HCT116 (cell line): ENCODE data around the gene CPNE5. TPM values are rescaled to one million over a fixed set of nuclear protein-coding genes. Genes with fewer than 3 reads are reported as not detected.

Experiments used
- ATAC-seq: fragments of 200-7000 bp; cut with Tn5 transposase; 2 replicates; pipeline ENCODE4 v1.9.1; 2020; ENCODE audit warnings: mild to moderate bottlenecking, moderate library complexity
- BruUV-seq: library from RNA; stranded (reverse); fragments of 400-500 nt; replicated peaks from 2 replicates; lab custom pipeline; 2021; lab: Mats Ljungman, UMichigan
- CTCF ChIA-PET: fragments of 300-600 bp; sonication (Branson Sonifier 250); formaldehyde crosslinking; loops from one replicate; lab custom pipeline; 2021; ENCODE audit warnings: antibody characterized with exemption; lab: Charles Lee
- POLR2A ChIA-PET: fragments of 300-600, 350-600 bp; sonication (Branson Sonifier 250); formaldehyde crosslinking; loops from one replicate; lab custom pipeline; 2021; ENCODE audit warnings: antibody characterized with exemption; lab: Charles Lee
- RAD21 ChIA-PET, 2 experiments: fragments of 300-600 bp; sonication (Branson Sonifier 250); formaldehyde crosslinking; loops; one replicate each; lab custom pipeline; 2023; ENCODE audit warnings: low total read pairs in 2 of 2; ENCODE audit not compliant: uncharacterized antibody in 2 of 2, unreplicated experiment in 2 of 2, low non-redundant PET in 1 of 2; lab: Charles Lee
- DNase-seq: peaks from one replicate; pipeline ENCODE4 v3.0.0-alpha.2; 2010; ENCODE audit warnings: low read depth, low spot score
- H2AFZ ChIP-seq: fragments of 200-600 bp; shearing (Covaris generic), sonication (generic); 2 replicates; pipeline ENCODE4 v1.6.1; 2017; ENCODE audit warnings: low read depth, mixed run types, mixed read lengths, antibody characterized with exemption, low read length; ENCODE audit not compliant: poor library complexity, severe bottlenecking
- H3K27ac ChIP-seq: 2 replicates; pipeline ENCODE4 v1.5.1; 2012; ENCODE audit warnings: low read depth, low read length
- H3K27me3 ChIP-seq: fragments of 200-600 bp; sonication (generic); 2 replicates; pipeline ENCODE4 v1.6.1; 2016; ENCODE audit warnings: mixed run types, low read length, mixed read lengths; ENCODE audit not compliant: insufficient read depth
- H3K36me3 ChIP-seq, 2 experiments: fragments of 200-500 bp in 1 of 2; fragments of 200-600 bp in 1 of 2; sonication (Bioruptor generic) in 1 of 2; sonication (generic) in 1 of 2; 2 replicates each; pipeline versions ENCODE4 v1.5.1 to v1.6.1; 2014 to 2016; ENCODE audit warnings: low read length in 2 of 2, inconsistent platforms in 1 of 2, mixed read lengths in 1 of 2, mixed run types in 1 of 2; ENCODE audit not compliant: insufficient read depth in 2 of 2, control insufficient read depth in 1 of 2
- H3K4me1 ChIP-seq, 2 experiments: fragments of 200-600 bp in 1 of 2; sonication (generic) in 1 of 2; 2 replicates each; pipeline versions ENCODE4 v1.5.1 to v1.6.1; 2012 to 2017; ENCODE audit warnings: low read length in 2 of 2, inconsistent platforms in 1 of 2, mild to moderate bottlenecking in 1 of 2, mixed read lengths in 1 of 2, mixed run types in 1 of 2, moderate library complexity in 1 of 2; ENCODE audit not compliant: insufficient read depth in 2 of 2, control insufficient read depth in 1 of 2
- H3K4me2 ChIP-seq: fragments of 200-600 bp; sonication (generic); 2 replicates; pipeline ENCODE4 v1.6.1; 2017; ENCODE audit warnings: mixed run types, low read length, mixed read lengths
- H3K4me3 ChIP-seq, 2 experiments: fragments of 200-600 bp in 1 of 2; sonication (generic) in 1 of 2; replicated peaks in 1 of 2; 2 replicates each; pipeline ENCODE4 v1.5.1; 2011 to 2016; ENCODE audit warnings: low read length in 2 of 2, control low read depth in 1 of 2, low read depth in 1 of 2, mild to moderate bottlenecking in 1 of 2, mixed read lengths in 1 of 2, mixed run types in 1 of 2
- H3K79me2 ChIP-seq: fragments of 200-600 bp; sonication (generic); 2 replicates; pipeline ENCODE4 v1.6.1; 2017; ENCODE audit warnings: mild to moderate bottlenecking, mixed run types, low read length, moderate library complexity, mixed read lengths; ENCODE audit not compliant: insufficient read depth
- H3K9ac ChIP-seq: fragments of 200-600 bp; sonication (generic); 2 replicates; pipeline ENCODE4 v1.6.1; 2016; ENCODE audit warnings: low read length, mixed read lengths
- H3K9me2 ChIP-seq: fragments of 200-600 bp; sonication (generic), shearing (Covaris generic); 2 replicates; pipeline ENCODE4 v1.6.1; 2017; ENCODE audit warnings: mixed run types, mild to moderate bottlenecking, moderate library complexity; ENCODE audit not compliant: insufficient read depth
- H3K9me3 ChIP-seq, 2 experiments: fragments of 200-500 bp in 1 of 2; fragments of 200-600 bp in 1 of 2; sonication (Bioruptor generic) in 1 of 2; sonication (generic) in 1 of 2; 2 replicates each; pipeline ENCODE4 v1.6.1; 2014 to 2017; ENCODE audit warnings: low read length in 2 of 2, mixed read lengths in 2 of 2, inconsistent platforms in 1 of 2, low read depth in 1 of 2, mild to moderate bottlenecking in 1 of 2, mixed run types in 1 of 2, moderate library complexity in 1 of 2; ENCODE audit not compliant: control insufficient read depth in 1 of 2, insufficient read depth in 1 of 2
- H4K20me1 ChIP-seq: fragments of 200-600 bp; sonication (generic), shearing (Covaris generic); 2 replicates; pipeline ENCODE4 v1.6.1; 2017; ENCODE audit warnings: mixed run types, mild to moderate bottlenecking, moderate library complexity; ENCODE audit not compliant: insufficient read depth
- ATF3 ChIP-seq: IDR thresholded peaks from 2 replicates; pipeline ENCODE4 v1.6.1; 2012
- CBX3 ChIP-seq: IDR thresholded peaks from 2 replicates; pipeline ENCODE4 v1.6.1; 2012; ENCODE audit warnings: low read depth
- CEBPB ChIP-seq: IDR thresholded peaks from 2 replicates; pipeline ENCODE4 v1.6.1; 2012; ENCODE audit warnings: low read depth
- EGR1 ChIP-seq: IDR thresholded peaks from 2 replicates; pipeline ENCODE4 v1.6.1; 2012; ENCODE audit warnings: low read depth
- ELF1 ChIP-seq: IDR thresholded peaks from 2 replicates; pipeline ENCODE4 v1.6.1; 2012; ENCODE audit warnings: low read depth, borderline replicate concordance
- FOSL1 ChIP-seq: IDR thresholded peaks from 2 replicates; pipeline ENCODE4 v1.6.1; 2012; ENCODE audit warnings: low read depth
- JUND ChIP-seq: IDR thresholded peaks from 2 replicates; pipeline ENCODE4 v1.6.1; 2012
- MAX ChIP-seq: IDR thresholded peaks from 2 replicates; pipeline ENCODE4 v1.6.1; 2012
- POLR2AphosphoS5 ChIP-seq: IDR thresholded peaks from 2 replicates; pipeline ENCODE4 v1.6.1; 2011; ENCODE audit warnings: mild to moderate bottlenecking, low read depth, low read length, moderate library complexity
- RAD21 ChIP-seq: IDR thresholded peaks from 2 replicates; pipeline ENCODE4 v1.6.1; 2012; ENCODE audit warnings: low read depth, mild to moderate bottlenecking
- REST ChIP-seq: IDR thresholded peaks from 2 replicates; pipeline ENCODE4 v1.6.1; 2012; ENCODE audit warnings: low read depth
- SIN3A ChIP-seq: IDR thresholded peaks from 2 replicates; pipeline ENCODE4 v1.6.1; 2012; ENCODE audit warnings: low read depth
- SP1 ChIP-seq: IDR thresholded peaks from 2 replicates; pipeline ENCODE4 v1.6.1; 2012; ENCODE audit warnings: low read depth
- TCF7L2 ChIP-seq: IDR thresholded peaks from 2 replicates; pipeline ENCODE4 v1.7.0; 2011; ENCODE audit warnings: borderline replicate concordance, inconsistent platforms; ENCODE audit not compliant: insufficient read depth, insufficient read length; ENCODE audit errors: extremely low read depth
- ZBTB33 ChIP-seq: IDR thresholded peaks from 2 replicates; pipeline ENCODE4 v1.6.1; 2011; ENCODE audit warnings: mild to moderate bottlenecking, low read length, moderate library complexity; ENCODE audit not compliant: insufficient replicate concordance; ENCODE audit errors: extremely low read depth
- ZFX ChIP-seq: fragments of 450-650 bp; IDR thresholded peaks from 2 replicates; pipeline ENCODE4 v1.6.1; 2017
- ZNF274 ChIP-seq: fragments of 200-500 bp; sonication (Bioruptor generic); IDR thresholded peaks from 2 replicates; pipeline ENCODE4 v1.6.1; 2014; ENCODE audit warnings: mild to moderate bottlenecking, low read depth, low read length, inconsistent platforms
- intact Hi-C: fragments of 100-400 bp; cut with micrococcal nuclease; formaldehyde crosslinking; loops from 2 replicates; pipeline ENCODE4 v1.10.0; 2022
- total RNA-seq: library from RNA; stranded (reverse); gene quantifications from one replicate; pipeline ENCODE4 v1.2.1, GENCODE V29; 2021; ENCODE audit not compliant: unreplicated experiment

The CPNE5 gene
- total RNA-seq, 1 experiment from 2014 or later = not detected

GRCh38 chr6:36737043-36737785, 102.0 kb downstream of the CPNE5 start:
- ATAC-seq (no peak), DNase-seq (no peak)
- Histone ChIP-seq H3K9me3 (no peaks in the 10 kb centered on the region), H3K9me2 (no peaks in the 10 kb centered on the region), H3K27ac (no peak overlapping the region; the same call in 1 of the 2 replicates), H3K9ac (no peak overlapping the region), H3K4me3 (no peak overlapping the region), H3K27me3 (no peaks in the 10 kb centered on the region), H3K79me2 (no peaks in the 10 kb centered on the region), H4K20me1 (no peaks in the 10 kb centered on the region), H3K4me2 (no peak overlapping the region), H3K4me1 (no peaks in the 10 kb centered on the region), H3K36me3 (no peaks in the 10 kb centered on the region), H2AFZ (no peak overlapping the region)
- ChIA-PET RAD21 (no interaction called here), POLR2A (no interaction called here), CTCF (no interaction called here)
- BruUV-seq = no TSS peak
- no peak for TF ChIP-seq CEBPB
- TF ChIP-seq SIN3A = no peak
- no peak for TF ChIP-seq MAX
- TF ChIP-seq FOSL1 = no peak
- no peak for TF ChIP-seq ELF1
- TF ChIP-seq SP1 = no peak
- no peak for TF ChIP-seq ATF3
- TF ChIP-seq EGR1 = no peak
- no peak for TF ChIP-seq ZBTB33
- no peak for TF ChIP-seq JUND
- TF ChIP-seq ZFX = no peak
- no peak for TF ChIP-seq POLR2AphosphoS5
- TF ChIP-seq REST = no peak
- TF ChIP-seq RAD21 = no peak
- TF ChIP-seq CBX3 = no peak
- TF ChIP-seq TCF7L2 = no peak
- TF ChIP-seq ZNF274 = no peak
- intact Hi-C loops = no loop called here
